Activated CD4-positive, alpha-beta T cell treated with anti-CD3 and anti-CD28 coated beads, Interleukin-2, Interleukin-6, amounts not matched to agents 100 ng/mL and 50 ng/mL, durations not matched to agents 16 hours and 8 hours (primary cell): Measurements from ENCODE around the gene AGAP3.
A peak's percentile ranks its signal among the peaks of the same experiment; 100 is the strongest.

Experiments
- DNase-seq: peaks from one replicate; pipeline ENCODE4 v3.0.0-alpha.2; 2020

Gene AGAP3

DNA sequence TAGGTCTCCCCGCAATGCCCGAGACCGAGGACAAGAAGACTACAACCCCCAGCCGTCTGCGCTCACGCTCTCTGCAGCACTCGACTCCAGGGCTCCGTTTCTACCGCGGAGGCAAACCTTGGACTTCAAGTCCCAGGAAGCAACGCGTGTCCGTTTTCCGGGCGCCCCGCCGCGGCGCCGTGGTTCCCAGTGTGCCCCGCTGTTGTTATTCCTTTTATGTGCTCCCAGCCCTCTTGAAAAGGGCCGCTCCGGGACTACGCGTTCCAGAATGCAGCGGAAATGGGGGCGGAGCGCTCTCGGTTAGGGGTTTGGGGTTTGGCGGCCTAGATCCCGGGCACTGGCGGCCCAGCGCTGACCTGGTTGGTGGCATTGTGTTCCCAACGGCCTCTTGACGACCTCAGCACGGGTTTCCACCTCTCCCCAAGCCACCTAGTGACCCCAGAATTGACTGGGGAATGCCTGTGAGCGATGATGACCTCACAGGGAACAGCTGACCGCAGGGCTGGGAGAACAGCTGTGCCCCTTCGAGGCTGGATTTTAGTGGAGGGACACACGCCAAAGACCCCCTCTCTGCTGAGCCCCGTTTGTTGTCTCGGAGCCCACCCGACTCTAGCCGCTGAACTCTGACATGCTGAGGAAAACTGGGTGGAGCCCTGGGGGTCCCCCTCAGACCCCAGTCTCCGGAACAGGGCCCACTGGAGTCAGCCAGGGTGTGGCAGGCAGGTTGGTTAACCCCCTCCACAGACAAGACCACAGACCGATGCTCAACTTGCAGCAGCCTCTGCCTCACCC, 28.1 kb upstream of the AGAP3 start:
- peak; percentile 99 for DNase-seq

DNA sequence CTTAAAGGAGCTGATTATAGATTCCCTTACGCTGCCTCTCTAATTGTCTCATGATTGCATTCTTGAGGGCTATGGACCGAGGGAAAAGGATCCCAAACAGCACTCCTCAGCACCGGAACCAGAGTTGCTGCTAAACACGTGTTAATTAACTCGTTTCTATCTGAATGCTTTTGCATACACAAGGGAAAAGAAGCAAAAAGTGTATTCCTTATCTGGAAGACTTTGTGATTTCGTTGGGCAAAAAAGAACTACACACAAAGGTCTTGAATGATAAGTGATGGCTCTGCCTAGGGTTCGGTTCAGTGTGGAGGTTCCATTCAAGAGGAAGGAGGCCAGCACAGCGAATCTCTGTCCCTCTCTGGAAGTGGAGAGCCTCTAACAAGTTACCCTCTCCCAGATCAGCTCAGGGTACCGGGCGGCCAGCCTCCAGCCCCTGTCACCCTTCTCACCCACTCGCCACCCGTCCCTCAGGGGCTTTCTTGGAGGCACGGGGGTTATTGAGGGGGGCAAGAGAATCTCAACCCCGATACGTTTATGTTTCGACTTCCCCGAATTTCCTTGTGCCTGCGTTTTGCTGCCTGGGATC, 27.4 kb upstream of the AGAP3 start:
- peak; percentile 27 for DNase-seq

DNA sequence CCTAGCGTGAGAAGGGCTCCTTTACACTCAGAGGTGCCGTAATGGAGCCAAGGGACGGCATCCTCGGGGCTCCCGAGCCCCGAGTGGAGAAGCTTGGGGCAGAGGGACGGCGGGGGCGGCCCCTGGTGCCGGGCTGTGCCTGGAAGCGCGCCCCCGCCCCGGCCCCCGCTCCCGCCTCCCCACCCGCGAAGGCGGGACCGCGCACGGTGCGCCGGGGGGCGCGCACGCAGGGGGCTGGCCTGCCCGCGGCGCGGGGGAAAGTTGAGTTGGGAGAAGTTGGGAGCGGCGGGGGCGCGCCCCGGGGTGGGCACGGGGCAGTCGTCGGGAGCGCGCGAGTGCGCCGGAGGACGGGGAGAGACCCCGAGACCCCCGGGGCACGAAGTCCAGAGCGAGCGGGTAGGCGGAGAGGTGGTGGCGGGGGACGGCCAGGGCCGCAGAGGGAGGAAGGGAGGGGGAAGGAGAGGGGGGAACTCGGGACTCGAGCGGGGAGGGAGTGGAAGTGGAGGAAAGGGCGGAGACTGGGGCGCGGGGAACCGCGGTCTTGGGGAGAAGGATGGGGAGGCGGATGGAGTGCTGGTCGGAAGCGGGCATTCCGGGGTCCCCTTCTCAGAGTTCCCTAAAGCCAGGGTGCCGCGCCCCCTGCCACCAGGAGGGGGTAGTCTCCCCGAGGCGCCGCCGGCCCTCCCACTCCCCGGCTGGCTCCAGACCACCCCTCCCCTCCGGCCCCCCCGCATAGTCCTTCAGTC, 26.7 kb upstream of the AGAP3 start, which contains the start of gene SLC4A2:
Gene SLC4A2 (plus strand): TSS at position 223 of the 746 bp plus-strand sequence. CDS start 2,399 bp downstream, outside the sequence.
- peak; percentile 86 for DNase-seq

DNA sequence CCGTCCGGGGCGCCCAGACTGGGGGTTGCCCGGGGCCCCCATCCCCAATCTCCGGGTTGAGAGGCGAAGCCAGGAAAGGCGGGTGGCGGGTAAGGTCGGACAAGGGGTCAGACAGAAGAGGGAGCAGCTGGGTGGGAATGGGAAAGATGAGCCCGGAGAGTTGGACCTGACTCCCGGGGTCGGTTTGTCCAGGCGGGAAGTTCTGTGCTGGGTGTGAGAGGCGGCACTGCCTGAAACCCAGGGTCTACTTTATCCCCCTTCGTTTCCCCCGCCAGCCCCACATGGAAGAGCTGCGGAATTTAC, 26.2 kb upstream of the AGAP3 start:
- no peak for DNase-seq

DNA sequence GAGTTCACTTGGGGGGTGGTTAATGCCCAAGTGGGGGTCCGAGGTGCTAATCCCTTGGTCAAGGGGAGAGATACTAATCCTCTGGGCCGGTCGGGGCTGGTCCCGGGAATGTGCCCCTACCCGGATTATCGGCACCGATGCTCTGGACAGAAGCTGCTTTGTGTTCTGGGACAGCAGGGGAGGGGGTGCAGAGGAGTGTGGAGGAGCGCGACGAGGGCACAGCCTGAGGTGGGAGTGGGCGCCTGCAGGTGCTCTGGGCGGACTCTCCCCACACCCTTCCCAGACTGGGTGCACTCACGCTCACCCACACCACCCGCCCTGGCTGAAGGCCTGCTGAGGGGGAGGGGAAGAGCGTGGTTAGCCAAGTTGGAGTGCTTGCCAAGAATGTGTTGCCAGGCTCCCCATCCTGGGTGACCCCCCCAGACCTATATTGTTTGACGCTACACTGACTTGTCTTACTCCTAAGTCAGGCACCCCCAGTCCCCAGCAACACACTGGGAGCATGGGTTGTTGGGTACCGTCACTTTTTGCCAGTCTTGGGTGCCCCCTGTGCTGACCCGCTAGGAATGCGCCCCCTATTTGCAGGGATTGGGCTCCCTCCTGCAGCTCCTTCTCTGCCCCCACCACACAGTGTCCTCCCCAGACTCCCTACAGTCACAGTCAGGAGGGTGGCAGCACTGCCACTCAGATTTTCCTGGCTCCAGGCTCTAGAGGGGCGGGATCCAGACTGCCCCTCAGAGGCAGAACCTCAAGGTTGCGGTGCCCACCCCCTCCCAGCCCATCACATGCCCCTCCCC, 25.7 kb upstream of the AGAP3 start:
- peak; percentile 30 for DNase-seq

DNA sequence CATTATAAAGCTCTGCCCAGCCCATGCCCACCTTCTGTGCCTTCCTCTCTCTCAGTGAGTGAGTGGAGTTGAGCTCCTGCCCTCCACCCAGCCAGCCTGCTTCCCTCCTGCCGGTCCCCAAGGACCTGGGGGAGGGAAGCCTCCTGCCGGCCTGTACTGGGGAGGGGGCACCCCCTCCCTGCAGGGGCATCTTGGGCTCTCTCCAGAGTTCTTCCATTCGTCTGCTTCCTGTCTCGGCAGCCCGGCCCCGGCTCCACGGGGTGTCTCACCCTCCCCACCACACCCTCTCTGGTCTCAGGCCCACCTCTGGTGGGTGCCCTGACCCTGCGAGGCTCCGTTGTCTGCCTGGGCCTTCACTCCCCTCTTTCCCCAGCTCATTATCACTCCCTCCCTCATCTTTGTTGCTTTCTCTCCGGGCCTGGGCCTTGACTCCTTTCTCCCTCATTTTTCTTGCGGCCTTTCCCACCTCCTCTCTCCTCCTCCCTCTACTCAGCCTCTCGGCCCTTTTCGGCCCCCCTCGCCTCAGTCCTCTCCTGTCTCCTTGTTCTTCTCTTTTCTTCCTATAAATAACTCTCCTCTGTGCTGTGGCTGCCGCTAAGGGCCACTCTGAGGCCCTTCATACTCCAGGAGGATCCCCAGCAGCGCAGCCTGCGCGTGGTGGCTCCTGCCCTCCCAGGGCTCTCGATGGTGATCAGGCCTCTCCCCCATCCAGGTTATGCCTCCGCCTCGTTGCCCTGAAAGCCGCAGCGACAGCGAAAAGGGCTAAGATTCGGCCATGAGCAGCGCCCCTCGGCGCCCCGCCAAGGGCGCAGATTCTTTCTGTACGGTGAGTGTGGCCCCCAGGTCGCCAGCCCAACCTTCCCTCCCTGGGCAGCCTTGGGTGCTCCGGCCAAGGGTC, 24.8 kb upstream of the AGAP3 start:
- no peak for DNase-seq

DNA sequence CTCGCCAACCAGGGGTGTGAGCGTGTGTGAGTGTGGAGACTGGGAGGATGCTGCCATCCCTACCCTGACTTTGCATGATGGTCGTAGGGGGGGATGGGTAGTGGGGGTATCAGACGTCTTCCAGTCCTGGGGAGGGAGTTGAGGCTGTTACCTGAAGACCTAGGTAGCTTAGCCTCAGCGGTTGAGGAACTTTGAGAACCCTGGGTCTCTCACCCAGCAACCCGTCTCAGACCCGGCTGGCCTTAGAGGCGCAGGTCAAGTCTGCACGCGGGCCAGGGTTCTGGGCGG, 24.2 kb upstream of the AGAP3 start:
- no peak for DNase-seq

DNA sequence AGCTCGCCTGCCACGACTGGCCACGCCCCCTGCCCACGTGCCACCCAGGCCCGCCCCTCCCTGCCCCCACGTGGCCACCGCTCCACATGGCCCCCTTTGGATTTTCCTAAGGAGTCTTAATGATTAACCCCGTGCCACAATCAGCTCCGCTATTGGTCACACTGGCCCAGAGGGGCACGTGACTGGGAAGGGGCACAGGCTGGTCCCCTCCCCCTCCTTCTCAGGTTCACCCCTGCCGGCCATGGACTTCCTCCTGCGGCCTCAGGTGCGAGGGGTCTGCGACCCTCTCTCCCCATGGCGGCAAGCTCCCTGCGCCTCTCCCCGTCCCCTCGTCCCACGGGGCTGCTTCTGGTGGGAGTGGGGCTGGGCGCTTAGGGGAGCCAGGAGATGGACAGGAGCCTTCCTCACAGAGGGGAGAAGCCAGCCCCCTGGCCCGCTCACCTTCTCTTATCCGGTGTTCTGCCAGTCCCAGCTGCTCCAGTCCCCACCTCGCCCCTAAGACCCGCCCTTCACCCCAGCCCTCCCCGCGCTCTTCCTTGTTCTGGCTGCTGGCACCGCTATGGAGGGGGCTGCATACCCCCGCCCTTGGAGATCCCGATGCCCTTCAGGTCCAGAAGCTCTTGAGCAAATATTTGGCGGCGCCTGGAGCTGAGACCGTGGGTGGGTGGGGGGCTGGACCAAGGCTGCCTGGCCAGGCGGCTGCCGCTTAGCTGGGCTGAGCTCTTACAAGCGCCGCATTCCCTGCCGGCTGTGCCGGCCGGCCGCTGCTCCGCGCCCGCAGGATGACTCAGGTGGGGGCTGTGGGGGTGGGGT, 23.7 kb upstream of the AGAP3 start:
- no peak for DNase-seq

DNA sequence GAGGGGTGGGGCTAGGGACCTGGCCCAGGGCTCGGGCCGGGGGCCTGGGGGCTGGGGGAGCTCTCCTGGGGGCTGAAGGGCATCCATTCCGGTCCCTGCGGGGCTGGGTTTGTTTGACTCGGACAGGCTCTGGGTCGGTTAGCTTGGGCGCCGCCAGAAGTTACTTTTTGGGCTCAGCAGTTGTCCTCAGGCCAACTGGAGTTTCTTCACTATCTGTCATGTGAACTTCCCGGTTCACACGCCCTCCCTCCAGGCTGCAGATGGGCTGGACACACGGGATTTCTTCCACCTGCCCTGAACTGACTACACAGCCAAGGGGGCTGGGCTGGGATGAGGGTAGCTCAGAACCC, 23.1 kb upstream of the AGAP3 start:
- DNase-seq = no peak

DNA sequence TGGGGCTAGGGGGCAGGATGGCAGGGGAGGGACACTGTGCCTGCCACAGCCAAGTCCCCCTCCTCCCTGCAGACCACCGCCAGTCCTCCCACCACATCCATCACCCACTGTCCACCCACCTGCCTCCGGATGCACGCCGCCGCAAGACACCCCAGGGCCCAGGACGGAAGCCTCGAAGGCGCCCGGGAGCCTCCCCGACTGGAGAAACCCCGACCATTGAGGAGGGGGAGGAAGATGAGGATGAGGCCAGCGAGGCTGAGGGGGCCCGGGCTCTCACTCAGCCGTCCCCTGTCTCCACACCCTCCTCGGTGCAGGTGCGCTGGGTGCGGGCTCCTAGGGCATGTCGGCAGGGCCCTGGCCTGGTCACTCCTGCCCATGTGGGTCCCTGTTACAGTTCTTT, 21.8 kb upstream of the AGAP3 start:
- no peak for DNase-seq

DNA sequence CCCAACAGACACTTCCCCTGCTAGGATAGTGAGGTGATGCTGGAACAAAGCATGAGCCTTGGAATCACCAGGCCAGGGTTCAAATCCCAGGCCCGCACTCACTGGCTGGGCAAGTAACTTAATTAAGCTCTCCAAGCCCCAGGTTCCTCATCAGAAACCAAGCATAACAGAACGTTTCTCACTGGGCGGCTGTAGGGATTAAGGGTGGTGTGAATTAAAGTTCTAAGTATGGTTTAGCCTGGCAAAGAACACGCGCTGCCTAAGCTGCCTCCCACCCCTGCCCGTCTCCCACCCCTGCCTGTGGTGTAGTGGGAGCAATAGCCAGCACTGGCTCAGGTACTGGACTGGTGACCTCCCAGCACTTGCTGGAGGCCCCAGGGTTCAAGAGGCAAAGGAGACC, 21.3 kb upstream of the AGAP3 start:
- no peak for DNase-seq

DNA sequence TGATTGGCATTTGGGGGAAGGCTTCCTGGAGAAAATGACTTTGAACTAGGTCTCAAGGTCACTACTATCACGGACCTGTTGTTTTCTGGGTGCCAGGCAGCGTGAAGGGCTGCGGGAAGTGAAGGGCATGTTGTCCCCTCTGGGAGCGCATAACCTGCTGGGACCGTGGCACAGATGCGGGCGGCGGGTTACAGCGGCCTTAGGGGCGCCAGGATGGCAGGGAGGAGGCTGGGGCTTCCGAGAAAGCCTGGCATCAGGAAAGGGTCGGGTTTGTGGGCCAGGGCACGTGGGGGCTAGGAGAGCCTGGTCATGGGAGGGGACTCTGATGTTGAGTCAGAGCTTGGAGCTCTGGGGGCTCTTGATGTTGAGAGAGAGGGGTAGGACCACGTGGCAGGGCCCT, 20.8 kb upstream of the AGAP3 start:
- DNase-seq = no peak

DNA sequence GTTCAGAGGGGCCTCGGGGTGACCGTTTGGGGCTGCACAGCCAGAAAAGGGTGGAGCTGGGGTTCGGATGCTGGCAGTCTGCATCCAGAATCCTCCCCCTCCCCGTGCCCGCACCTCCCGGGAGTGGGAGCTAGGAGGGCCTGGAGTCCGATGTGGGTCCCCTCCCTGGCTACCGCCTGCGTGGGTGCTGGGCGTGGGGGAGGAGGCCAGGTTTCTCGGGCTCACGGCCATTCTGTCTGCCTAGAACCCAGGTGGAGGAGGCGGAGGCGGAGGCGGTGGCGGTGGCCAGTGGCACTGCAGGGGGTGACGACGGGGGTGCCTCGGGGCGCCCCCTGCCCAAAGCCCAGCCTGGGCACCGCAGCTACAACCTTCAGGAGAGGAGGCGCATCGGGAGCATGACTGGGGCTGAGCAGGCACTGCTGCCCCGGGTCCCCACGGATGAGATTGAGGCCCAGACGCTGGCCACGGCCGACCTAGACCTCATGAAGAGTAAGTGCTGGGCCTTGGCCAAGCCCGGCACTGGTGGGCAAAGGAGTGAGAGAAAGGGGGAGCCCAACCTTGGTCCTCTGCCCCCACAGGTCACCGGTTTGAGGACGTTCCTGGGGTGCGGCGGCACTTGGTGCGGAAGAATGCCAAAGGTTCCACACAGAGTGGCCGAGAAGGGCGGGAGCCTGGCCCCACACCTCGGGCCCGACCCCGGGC, 19.9 kb upstream of the AGAP3 start:
- no peak for DNase-seq

DNA sequence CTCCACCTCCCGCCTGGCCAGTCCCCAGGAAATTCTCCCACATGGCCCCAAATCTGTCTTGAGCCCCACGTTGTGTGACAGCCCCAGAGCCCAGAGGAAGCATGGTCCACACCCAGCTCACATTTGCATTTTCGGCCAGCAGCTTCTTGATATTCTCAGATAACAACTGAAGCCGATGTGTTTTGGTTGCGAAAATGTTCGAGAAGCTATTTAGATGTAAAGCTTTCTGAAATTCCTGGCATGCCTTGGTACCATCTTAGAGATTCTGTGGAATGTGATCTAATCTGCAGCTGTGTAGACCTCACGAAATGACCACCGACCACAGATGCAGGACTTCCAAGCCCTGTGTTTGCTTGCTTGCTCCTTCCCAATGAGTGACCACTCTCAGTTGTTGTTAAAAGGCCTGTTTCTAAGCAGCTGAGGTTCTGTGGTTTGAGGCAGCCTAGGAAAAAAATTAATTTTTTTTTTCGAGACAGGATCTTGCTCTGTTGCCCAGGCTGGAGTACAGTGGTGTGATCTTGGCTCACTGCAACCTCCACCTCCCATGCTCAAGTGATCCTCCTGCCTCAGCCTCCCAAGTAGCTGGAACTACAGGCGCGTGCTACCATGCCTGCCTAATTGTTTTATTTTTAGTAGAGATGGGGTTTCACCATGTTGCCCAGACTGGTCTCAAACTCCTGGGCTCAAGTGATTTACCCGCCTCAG, 18.1 kb upstream of the AGAP3 start:
- DNase-seq = no peak

DNA sequence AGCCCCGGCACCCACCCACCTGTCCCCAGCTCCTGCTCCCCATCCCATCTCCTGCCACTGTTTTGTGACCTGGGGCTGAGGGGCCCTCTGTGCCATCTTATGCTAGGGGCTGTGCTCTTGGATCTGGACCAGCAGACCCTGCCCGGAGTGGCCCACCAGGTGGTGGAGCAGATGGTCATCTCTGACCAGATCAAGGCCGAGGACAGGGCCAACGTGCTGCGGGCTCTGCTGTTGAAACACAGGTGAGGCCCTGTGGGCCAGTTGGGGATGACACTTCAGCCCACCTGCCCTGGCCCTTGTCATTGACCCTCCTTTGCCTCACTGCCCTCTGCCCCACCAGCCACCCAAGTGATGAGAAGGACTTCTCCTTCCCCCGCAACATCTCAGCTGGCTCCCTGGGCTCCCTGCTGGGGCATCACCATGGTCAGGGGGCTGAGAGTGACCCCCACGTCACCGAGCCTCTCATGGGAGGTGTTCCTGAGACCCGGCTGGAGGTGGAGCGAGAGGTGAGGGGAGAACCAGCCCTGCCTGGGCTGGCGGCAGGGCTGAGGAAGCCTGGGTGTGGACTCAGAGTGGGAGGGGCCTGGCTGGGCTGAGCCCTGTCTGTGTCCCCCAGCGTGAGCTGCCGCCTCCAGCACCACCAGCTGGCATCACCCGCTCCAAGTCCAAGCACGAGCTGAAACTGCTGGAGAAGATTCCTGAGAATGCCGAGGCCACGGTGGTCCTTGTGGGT, 16.3 kb upstream of the AGAP3 start:
- DNase-seq = no peak

DNA sequence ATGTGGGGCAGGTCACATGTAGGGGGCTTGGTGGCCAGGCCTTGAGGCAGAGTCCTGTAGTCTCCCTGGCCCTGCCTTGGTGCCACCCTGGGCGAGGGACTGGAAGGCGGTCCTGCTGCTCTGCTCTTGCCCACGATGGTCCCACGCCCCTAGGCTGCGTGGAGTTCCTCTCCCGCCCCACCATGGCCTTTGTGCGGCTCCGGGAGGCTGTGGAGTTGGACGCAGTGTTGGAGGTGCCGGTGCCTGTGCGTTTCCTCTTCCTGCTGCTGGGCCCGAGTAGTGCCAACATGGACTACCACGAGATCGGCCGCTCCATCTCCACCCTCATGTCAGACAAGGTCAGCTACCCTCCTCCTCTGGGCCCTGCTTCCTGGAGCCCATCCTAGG, 15.7 kb upstream of the AGAP3 start:
- DNase-seq = no peak

DNA sequence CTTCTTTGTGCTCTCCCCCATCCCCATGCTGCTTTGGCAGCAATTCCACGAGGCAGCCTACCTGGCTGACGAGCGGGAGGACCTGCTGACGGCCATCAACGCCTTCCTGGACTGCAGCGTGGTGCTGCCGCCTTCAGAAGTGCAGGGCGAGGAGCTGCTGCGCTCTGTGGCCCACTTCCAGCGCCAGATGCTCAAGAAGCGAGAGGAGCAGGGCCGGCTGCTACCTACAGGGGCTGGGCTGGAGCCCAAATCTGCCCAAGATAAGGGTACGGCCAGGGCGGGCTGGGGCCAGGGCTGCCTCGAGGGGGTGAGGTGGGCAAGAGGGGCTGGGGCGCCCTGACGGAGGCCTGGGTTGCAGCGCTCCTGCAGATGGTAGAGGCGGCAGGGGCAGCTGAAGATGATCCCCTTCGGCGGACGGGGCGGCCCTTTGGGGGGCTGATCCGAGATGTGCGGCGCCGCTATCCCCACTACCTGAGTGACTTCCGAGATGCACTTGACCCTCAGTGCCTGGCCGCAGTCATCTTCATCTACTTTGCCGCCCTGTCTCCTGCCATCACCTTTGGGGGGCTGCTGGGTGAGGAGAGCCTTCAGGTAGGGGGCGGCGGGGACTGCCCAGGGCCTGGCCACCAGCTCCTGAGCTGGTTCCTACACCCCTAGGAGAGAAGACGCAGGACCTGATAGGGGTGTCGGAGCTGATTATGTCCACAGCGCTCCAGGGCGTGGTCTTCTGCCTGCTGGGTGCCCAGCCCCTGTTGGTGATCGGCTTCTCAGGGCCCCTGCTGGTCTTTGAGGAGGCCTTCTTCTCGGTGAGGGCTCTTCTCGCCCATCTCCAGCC, 15.0 kb upstream of the AGAP3 start:
- DNase-seq = no peak

DNA sequence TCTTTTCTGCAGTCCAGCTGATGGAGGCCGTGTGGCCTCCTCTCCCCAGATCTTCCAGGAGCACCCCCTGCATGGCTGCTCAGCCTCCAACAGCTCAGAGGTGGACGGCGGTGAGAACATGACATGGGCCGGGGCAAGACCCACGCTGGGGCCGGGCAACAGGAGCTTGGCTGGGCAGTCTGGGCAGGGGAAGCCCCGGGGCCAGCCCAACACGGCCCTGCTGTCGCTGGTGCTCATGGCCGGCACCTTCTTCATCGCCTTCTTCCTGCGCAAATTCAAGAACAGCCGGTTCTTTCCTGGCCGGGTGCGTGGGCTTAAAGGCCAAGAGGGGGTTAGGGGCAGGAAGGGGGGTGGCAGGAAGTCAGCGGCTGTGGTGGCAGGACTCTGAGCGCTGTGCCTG, 12.3 kb upstream of the AGAP3 start:
- DNase-seq = no peak
